GM19468 (cell line): Measurements from ENCODE around the gene SNX3.
"Not testable (repeated sequence)": the region's sequence is repeated elsewhere in the genome, so short reads cannot be mapped to it uniquely, and the experiment has no call there.

Experiments used
- ATAC-seq: cut with Tn5 transposase; IDR thresholded peaks from one replicate; pipeline ENCODE4 v1.9.1; 2021; ENCODE audit warnings: mild to moderate bottlenecking, moderate library complexity, moderate number of reproducible peaks; ENCODE audit not compliant: unreplicated experiment; ENCODE audit errors: extremely low read depth

SNX3 gene

GRCh38 chr6:108268845-108269244 lies 8.0 kb upstream of the SNX3 start:
- ATAC-seq: no peak

- no peak for ATAC-seq
Observed at GRCh38 chr6:108263371-108263770, 2.5 kb upstream of the SNX3 start.

- no peak for ATAC-seq
Observed at GRCh38 chr6:108260126-108260808, 573 bp downstream of the SNX3 start.

GRCh38 chr6:108254433-108255410 lies 6.1 kb downstream of the SNX3 start:
- no peak for ATAC-seq

- no peak for ATAC-seq
Observed at GRCh38 chr6:108253241-108253640, 7.6 kb downstream of the SNX3 start.

GRCh38 chr6:108252055-108252454 lies 8.8 kb downstream of the SNX3 start:
- ATAC-seq: no peak

GRCh38 chr6:108251252-108251651 lies 9.6 kb downstream of the SNX3 start:
- ATAC-seq: no peak

- ATAC-seq: no peak
Observed at GRCh38 chr6:108250240-108250866, 10.5 kb downstream of the SNX3 start.

- ATAC-seq: no peak
Observed at GRCh38 chr6:108247965-108248536, 12.8 kb downstream of the SNX3 start.

- ATAC-seq: not testable (repeated sequence)
Observed at GRCh38 chr6:108245095-108245494, 15.7 kb downstream of the SNX3 start.

GRCh38 chr6:108243836-108244235 lies 17.0 kb downstream of the SNX3 start:
- ATAC-seq: no peak

GRCh38 chr6:108242721-108243120 lies 18.1 kb downstream of the SNX3 start:
- ATAC-seq: no peak

GRCh38 chr6:108242259-108242658 lies 18.6 kb downstream of the SNX3 start:
- no peak for ATAC-seq

- no peak for ATAC-seq
Observed at GRCh38 chr6:108238322-108238721, 22.5 kb downstream of the SNX3 start.

GRCh38 chr6:108236791-108237190 lies 24.0 kb downstream of the SNX3 start:
- no peak for ATAC-seq

- ATAC-seq: no peak
Observed at GRCh38 chr6:108235127-108235526, 25.7 kb downstream of the SNX3 start.

- no peak for ATAC-seq
Observed at GRCh38 chr6:108228416-108228815, 32.4 kb downstream of the SNX3 start.

- ATAC-seq: no peak
Observed at GRCh38 chr6:108227290-108227689, 33.5 kb downstream of the SNX3 start.

- no peak for ATAC-seq
Observed at GRCh38 chr6:108222504-108222903, 38.3 kb downstream of the SNX3 start.

GRCh38 chr6:108222064-108222463 lies 38.8 kb downstream of the SNX3 start:
- no peak for ATAC-seq

GRCh38 chr6:108211671-108212070 lies 49.2 kb downstream of the SNX3 start:
- no peak for ATAC-seq
